Prostate gland (tissue), 2 donors: ENCODE data around the gene ZMAT3.

ENCODE experiments used
- POLR2A ChIP-seq: fragments of 450-650 bp; IDR thresholded peaks from one replicate; pipeline ENCODE4 v1.6.1; 2016; ENCODE audit warnings: antibody characterized with exemption, mild to moderate bottlenecking
- TF ChIP-seq, protein P1 (sequence below), 4 experiments: fragments of 200-600 bp in 2 of 4; fragments of 450-650 bp in 2 of 4; sonication (generic) in 2 of 4; IDR thresholded peaks; 1 replicate in 3 of 4; 2 replicates in 1 of 4; pipeline ENCODE4 v1.5.1; 2016 to 2019; ENCODE audit warnings: antibody characterized with exemption in 4 of 4, mild to moderate bottlenecking in 2 of 4, moderate library complexity in 2 of 4

DNA sequence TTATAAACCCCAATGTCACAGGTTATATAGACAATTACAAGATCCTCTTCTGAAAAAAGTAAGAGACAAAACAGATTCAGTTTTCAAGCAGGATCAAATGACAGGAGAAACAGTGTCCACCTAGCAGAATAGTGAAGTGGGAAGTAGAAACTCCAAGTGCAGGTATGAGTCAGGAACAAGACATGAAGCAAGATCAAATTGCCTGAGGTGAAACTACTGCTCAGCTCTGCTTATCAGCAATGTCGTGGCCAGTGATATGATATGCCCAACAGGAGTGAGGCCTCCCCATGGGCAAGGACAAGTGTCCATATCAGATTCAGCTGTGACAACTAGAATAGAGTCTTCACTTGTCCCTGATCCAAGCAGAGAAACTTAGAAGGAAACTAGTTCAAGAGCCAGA is 100.0 kb downstream of the ZMAT3 start:
- TF ChIP-seq POLR2A: no peak
- TF ChIP-seq, protein P1, sequence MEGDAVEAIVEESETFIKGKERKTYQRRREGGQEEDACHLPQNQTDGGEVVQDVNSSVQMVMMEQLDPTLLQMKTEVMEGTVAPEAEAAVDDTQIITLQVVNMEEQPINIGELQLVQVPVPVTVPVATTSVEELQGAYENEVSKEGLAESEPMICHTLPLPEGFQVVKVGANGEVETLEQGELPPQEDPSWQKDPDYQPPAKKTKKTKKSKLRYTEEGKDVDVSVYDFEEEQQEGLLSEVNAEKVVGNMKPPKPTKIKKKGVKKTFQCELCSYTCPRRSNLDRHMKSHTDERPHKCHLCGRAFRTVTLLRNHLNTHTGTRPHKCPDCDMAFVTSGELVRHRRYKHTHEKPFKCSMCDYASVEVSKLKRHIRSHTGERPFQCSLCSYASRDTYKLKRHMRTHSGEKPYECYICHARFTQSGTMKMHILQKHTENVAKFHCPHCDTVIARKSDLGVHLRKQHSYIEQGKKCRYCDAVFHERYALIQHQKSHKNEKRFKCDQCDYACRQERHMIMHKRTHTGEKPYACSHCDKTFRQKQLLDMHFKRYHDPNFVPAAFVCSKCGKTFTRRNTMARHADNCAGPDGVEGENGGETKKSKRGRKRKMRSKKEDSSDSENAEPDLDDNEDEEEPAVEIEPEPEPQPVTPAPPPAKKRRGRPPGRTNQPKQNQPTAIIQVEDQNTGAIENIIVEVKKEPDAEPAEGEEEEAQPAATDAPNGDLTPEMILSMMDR (IDR thresholded peaks at IDR 0.05): no peak
